GM18517 (cell line): ENCODE results near the gene PLP2.
"Not testable (repeated sequence)": the region's sequence is repeated elsewhere in the genome, so short reads cannot be mapped to it uniquely, and the experiment has no call there.

Experiments used
- ATAC-seq: cut with Tn5 transposase; IDR thresholded peaks from one replicate; pipeline ENCODE4 v1.9.1; 2021; ENCODE audit warnings: mild to moderate bottlenecking, moderate library complexity; ENCODE audit not compliant: unreplicated experiment

Gene PLP2, protein sequence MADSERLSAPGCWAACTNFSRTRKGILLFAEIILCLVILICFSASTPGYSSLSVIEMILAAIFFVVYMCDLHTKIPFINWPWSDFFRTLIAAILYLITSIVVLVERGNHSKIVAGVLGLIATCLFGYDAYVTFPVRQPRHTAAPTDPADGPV

DNA sequence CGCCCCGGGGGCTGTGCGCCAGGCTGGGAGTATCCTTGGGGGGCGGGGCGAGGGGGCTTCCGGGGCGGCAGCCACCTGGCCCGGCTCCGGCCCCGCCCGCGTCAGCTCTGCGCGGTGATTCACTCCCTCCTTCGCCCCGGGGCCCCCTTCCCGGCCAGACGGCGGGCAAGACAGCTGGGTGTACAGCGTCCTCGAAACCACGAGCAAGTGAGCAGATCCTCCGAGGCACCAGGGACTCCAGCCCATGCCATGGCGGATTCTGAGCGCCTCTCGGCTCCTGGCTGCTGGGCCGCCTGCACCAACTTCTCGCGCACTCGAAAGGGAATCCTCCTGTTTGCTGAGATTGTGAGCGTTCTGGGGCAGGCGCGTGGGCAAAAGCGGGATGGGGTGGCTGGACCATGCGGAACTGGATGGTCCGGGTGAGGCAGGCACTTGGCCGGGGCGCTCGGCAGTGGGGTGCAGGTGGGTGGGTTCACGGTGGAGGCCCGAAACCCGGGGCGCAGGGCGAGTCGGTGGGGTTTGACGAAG lies at the start of gene PLP2:
Gene PLP2, plus strand, starts transcription at position 147 of the 528 bp plus-strand sequence. Its CDS starts 103 bp downstream, at position 250.
- ATAC-seq = no peak

DNA sequence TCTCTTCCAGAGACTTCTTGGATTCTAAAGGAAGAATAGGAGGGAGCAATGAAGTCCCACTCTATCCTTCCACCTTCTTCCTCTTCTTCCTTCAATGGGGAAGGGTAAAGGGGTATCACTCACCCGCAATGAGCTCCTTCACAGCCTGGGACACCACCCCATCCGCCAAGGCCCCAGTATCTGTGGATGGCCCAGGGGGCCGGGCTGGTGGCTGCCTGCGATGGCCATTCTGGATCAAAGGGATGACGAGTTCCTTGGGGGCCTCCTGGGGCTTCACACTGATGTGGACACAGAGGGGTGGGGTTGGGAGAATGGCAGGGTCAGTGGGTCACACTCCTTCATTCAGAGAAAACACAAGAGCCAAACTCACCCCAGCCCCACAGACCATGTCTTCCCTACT lies 49.2 kb upstream of the PLP2 start:
- ATAC-seq = no peak

DNA sequence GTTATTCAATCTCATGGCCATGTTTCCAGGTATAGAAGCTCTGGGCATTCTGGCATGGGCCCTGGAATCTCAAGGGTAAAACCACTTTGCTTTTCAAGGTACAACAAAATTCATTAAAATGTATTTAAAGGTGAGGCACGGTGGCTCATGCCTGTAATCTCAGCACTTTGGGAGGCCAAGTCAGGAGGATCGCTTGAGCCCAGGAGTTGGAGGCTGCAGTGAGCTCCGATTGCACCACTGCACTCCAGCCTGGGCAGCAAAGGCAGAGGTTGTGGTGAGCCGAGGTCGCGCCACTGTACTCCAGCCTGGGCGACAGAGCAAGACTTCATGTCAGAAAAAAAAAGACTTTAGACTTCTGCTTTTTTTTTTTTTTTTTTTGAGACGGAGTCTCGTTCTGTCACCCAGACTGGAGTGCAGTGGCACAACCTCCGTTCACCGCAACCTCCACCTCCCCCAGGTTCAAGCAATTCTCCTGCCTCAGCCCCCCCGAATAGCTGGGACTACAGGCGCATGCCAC lies 43.9 kb upstream of the PLP2 start:
- not testable (repeated sequence) for ATAC-seq

DNA sequence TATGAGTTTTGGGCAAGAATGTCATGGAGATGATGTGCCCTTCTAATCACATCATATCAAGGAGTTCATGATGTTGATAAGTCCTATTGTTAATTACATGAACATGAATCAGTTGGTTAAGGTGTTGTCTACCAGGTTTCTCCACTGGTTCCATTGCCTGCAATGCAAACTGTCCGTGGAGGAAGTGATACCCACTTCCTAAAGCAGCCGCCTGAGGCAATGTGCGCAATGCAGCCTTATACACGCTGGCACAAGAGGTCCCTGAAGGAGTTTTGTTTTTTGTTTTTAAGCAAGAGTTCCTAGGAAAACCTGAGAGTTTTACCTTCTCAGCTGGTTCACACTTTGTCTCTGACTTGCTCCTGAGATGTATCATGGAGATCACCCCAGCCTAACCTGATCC lies 42.3 kb upstream of the PLP2 start:
- ATAC-seq = no peak

DNA sequence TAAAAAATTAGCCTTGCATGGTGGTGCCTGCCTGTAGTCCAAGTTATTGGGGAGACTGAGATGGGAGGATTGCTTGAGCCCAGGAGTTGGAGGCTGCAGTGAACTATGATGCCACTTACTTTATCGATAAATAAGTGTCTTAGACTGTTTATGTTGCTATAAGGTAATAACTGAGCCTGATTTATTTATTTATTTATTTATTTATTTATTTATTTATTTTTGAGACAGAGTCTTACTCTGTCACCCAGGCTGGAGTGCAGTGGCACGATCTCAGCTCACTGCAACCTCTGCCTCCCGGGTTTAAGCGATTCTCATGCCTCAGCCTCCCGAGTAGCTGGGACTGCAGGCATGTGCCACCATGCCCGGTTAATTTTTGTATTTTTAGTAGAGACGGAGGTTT lies 39.4 kb upstream of the PLP2 start:
- ATAC-seq = not testable (repeated sequence)

DNA sequence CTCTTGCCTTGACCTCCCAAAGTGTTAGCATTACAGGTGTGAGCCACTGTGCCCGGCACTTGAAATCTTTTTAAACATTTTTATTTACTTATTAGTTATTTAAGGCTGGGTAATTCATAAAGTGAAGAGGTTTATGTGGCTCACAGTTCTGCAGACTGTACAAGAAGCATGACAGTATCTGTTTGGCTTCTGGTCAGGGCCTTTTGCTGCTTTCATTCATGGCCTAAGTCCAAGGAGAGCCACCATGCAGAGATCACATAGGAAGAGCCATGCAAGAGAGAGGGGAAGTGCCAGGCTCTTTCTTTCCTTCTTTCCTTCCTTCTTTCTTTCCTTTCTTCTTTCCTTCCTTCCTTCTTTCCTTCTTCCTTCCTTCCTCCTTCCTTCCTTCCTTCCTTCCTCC lies 37.9 kb upstream of the PLP2 start:
- ATAC-seq = no peak

DNA sequence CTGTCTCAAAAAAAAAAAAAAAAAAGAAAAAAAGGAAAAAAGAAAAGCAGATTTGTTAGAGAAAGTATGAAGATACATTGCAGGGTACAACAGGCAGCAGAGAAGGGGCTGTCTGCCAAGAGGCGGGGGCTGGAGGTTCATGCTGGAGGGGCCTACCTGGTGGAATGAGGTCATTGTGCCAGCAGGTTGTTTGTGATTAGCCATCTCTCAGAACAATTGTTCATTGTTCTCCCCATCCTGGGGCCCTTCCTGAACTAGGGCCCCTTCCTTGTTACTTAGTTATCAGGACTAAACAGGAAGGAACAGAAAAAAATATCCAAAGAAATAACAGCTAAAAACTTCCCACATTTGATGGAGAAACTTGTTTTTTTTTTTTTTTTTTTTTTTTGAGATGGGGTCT lies 34.2 kb upstream of the PLP2 start:
- no peak for ATAC-seq

DNA sequence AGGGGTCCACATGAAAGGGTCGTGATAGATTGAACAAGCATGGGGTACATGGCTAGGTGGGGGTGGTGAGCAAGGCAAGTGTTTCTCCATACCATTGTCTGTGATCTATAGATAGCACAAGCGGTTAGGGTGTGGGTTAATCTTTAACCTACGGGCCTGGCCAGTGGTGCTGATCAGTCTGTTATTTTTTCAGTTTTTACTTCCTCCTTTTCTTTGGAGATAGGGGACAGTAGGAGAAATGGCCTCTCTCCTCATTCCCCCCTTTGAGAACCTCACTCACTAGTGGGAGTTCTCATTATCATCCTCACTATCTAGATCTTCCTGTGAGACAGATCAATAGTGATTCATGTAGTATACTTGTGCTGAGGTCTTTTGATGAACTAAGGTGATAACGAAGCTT lies 32.0 kb upstream of the PLP2 start:
- ATAC-seq = no peak

DNA sequence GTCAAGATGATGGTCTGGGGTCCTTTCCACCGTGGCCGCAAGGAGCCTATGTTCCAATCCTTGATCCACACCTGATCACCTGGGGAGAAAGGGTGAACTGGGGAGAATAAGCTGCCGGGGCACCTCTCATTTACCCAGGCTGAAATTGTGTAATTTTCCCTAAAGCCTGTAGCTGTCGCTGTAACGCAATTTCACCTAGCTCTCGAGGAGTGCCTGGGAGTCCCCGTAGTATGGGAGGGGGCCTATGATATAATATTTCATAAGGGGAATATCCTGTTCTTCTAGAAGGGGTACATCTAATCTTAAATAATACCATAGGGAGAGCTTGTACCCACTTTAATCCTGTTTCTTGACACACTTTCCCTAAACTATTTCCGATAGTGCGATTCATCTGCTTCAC lies 29.4 kb upstream of the PLP2 start:
- ATAC-seq = not testable (repeated sequence)

DNA sequence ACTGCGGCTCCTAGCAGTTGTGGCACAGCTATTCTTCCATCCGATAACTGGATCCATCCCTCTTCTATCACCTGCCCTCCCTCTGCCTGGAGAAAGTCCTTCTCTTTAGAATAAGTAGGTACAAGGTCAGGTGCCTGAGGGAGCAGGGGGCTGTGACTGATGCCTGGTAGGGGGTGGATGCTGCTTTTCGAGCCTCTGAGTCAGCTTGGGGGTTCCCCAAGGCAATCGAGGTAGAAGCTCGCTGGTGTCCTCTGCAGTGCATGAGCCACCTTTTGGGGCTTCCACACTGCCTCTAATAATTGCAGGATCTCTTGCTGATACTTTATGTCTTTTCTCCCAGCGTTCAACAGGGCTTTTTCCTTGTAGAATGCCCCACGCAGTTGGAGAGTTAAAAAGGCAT lies 28.5 kb upstream of the PLP2 start:
- ATAC-seq = not testable (repeated sequence)

DNA sequence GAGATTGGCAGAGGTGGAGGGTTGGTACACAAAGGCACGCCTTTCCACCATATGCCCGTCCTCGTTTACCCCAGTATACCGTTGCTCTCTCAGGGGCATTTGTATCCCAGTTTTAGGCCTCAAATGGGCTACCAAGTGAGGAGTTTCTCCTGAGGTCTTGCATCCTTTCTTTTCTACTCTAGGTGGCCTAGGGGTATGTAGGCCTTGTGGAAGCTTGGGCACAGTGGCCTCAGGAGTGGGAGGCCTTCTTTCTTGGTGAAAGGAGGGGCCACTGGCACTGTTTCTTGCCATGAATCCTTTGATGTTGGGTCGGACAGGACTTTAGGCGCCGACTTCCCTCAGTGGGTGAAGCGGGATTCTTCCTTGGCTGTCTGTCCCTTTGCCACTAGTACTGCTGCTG lies 24.4 kb upstream of the PLP2 start:
- no peak for ATAC-seq

DNA sequence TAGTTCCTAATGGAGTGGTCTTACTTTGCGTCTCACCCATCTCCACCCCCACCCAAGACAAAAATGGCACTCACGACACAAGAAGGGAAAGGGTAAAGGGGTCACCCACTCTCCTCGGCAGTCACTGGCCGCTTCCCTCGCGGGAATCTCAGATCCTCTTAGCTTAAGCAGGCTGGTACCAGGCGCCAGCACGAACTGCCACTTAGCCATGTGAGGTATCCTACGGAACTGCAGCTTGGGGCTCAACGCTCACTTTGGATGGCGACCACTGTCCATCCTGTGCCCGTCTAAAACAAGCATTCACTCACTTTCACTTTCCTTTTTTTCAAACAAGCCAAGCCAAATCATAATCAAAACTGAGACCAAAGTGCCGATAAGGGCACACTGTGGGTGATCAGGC lies 23.8 kb upstream of the PLP2 start:
- no peak for ATAC-seq

DNA sequence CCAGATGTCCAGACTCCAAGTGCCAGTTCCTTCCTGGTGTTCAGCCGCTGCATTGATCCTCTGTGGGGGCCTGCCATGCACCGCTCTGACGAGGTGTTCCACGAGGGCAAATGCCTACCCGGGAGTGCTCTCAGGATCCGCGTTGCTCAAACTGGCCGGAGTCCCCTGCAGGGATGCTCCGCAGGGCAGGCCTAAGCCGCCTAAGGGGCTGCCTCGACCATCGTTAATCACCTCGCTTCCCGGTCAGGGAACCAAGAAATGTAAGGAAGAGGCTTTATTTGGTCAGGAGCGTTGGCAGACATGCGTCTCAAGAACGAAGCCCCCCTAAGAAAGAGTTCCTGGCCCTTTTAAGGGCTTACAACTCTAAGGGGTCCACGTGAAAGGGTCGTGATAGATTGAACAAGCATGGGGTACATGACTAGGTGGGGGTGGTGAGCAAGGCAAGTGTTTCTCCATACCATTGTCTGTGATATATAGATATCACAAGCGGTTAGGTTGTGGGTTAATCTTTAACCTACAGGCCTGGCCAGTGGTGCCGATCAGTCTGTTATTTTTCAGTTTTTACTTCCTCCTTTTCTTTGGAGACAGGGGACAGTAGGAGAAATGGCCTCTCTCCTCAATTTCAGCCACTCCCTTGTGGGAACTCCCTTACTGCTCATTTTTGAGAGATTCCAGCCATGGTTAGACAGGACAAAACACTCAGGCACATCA lies 23.2 kb upstream of the PLP2 start:
- ATAC-seq = not testable (repeated sequence)

DNA sequence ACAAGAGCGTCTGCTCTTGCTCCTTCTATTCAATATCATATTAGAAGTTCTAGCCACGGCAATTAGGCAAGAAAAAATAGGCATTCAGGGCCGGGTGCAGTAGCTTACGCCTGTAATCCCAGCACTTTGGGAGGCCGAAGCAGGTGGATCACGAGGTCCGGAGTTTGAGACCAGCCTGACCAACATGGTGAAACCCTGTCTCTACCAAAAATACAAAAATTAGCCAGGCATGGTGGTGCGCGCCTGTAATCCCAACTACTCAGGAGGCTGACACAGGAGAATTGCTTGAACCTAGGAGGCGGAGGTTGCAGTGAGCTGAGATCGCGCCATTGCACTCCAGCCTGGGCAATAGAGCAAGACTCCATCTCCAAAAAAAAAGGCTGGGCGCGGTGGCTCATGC lies 22.4 kb upstream of the PLP2 start:
- not testable (repeated sequence) for ATAC-seq

DNA sequence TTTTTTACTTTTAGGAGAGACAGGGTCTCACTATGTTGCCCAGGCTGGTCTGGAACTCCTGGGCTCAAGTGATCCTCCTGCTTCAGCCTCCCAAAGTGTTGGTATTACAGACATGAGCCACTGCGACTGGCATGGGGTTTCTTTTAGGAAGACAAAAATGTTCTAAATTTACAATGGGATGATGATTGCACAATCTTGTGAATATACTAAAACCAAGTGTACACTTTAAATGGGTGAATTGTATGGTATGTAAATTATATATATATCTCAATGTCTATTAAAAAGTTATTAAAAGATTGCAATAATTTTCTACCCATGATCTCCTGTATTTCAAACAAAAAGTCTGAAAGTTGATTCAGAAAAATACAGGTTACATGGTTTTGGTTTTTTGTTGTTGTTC lies 18.2 kb upstream of the PLP2 start:
- ATAC-seq = no peak

DNA sequence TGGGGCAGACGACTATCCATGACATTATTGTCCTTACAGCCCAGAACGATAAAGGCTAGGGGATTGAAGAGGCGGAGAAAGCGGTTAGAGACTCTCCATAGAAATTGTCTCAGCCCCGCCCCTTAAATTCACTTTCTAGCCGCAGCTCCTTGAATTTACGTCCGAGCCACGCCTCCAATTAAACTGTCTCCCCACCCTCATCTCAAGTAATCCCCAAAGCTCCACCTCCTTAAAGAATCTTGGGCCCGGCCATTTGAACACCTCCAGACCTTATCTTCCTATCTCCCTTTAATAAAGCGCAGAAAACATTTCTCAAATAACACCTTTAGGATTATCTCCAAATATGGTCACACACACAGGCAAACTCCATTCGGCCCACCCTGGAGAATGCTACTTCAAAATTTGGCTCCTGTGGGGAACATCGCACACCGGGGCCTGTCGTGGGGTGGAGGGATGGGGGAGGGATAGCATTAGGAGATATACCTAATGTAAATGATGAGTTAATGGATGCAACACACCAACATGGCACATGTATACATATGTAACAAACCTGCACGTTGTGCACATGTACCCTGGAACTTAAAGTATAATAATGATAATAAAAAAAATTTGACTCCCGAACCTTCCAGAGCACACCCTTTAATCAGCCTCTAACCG lies 16.3 kb upstream of the PLP2 start:
- ATAC-seq = no peak

DNA sequence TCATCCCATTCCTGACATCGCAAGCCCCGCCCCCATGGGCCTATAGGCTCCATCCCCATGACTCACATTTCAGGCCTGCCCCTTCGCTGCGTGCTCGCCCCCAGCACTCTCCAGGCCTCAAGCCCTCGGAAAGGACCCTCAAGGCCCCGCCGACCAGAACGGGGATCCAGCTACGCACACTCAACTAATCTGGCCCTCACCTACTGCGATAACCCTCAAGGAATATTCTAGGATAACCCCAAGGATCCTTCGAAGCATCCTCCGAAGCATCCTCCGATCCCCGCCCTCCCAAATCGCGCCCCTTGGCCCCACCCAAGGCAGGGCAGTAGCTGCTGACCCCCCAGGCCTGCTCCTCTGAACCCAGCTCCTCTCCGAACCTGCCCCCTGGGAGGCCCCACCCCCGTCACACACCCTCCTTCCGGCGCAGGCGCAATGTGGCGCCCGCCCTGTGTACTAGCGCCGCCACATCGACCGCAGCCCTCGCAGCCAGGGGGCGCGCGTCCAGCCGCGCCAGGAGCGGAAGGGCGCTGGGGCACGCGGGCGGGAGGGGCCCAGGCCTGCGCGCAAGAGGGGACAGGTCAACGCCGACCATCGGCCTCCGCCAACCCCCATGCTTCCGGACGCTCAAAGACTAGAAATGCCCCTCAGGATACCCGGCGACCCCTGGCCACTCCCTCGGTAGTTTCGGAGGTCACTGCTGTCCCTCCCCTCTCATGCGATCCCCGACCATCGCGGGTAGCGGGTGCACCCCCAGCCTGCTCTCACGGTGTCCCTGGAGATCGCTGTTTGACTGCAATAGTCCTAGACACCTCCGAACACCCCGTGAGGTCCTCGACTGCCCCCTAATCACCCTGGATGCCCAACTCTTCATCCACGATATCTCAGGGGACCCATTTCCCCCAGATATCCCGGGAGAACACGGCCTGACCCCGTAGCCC lies 15.5 kb upstream of the PLP2 start:
- peak; percentile 72 for ATAC-seq

DNA sequence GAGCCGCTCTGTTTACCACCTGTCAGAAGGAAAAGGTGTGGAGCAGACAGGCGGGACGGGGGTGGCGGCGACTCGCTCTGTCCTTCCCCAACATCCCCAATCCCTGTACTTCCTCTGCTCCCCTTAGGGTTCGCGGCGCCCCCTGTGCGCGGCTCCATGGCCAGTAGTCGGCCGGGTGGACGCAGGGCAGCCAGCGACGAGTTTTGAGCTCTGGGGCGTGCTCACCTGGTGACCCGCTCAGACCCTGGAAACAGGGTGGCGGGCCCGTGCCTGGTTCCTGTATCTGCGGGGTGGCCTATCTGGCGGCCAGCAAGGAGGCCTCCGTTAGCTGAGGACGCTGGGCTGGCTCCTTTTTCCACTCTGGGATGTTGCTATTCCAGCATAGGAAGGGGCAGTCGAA lies 14.5 kb upstream of the PLP2 start:
- no peak for ATAC-seq

DNA sequence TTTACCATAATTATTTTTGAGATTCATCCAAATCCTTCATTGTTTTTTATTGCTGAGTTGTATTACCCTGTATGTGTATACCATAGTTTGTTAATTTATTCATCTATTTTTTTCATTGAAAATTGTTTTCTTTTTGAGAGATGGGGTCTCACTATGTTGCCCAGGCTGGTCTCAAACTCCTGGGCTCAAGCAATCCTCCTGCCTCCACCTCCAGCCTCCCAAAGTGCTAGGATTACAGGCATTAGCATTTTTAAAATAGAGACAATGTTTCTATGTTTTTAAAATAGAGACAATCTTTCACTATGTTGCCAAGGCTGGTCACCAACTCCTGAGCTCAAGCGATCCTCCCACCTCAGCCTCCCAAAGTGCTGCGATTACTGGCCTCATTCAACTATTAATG lies 10.8 kb upstream of the PLP2 start:
- no peak for ATAC-seq

DNA sequence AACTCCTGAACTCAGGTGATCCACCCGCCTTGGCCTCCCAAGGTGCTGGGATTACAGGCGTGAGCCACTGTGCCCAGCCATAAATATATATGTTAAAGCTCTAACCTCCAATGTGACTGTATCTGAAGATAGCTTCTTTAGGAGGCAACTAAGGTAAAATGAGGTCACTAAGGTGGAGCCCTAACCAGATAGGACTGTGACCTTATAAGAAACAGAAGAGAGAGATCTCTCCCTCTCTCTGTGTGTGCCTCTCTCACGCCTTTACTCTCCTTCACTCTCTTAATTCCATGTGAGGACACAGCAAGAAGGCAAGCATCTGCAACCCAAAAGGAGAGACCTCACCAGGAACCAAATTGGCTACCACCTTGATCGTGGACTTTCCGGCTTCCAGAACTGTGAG lies 10.1 kb upstream of the PLP2 start:
- ATAC-seq = no peak

DNA sequence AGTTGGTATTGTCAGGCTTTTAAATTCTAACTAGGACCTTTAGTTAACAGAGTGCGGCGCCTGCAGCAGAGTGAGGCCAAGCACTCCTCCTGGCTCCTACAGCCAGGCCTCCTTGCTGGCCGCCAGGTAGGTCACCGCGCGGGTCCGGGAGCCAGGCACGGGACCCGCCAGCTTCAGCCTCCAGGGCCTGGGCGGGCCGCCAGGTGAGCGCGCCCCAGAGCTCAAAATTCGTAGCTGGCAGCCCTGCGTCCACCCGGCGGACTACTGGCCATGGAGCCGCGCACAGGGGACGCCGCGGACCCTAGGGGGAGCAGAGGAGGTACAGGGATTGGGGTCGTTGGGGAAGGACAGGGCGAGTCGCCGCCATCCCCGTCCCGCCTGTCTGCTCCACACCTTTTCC lies 9.1 kb upstream of the PLP2 start, which contains the start of gene MAGIX:
Gene MAGIX, plus strand, starts transcription at position 139 of the 400 bp plus-strand sequence. Its CDS starts 132 bp downstream, at position 271.
- ATAC-seq = no peak
